B cell (primary cell): ENCODE data around the gene CS. TPM values are rescaled to one million over a fixed set of nuclear protein-coding genes. Genes with fewer than 3 reads are reported as not detected.

ENCODE experiments used
- ATAC-seq: fragments of 200-7000 bp; cut with Tn5 transposase; one replicate; pipeline ENCODE4 v1.10.0; 2021; ENCODE audit warnings: low read depth, mild to moderate bottlenecking, moderate number of reproducible peaks, moderate library complexity
- CTCF ChIA-PET: fragments of 350-600 bp; sonication (Branson Sonifier 250); formaldehyde crosslinking; loops from one replicate; lab custom pipeline; 2021; ENCODE audit warnings: antibody characterized with exemption, inconsistent platforms; lab: Charles Lee
- POLR2A ChIA-PET: fragments of 350-600 bp; sonication (Branson Sonifier 250); formaldehyde crosslinking; loops from one replicate; lab custom pipeline; 2021; ENCODE audit warnings: antibody characterized with exemption; lab: Charles Lee
- DNase-seq: peaks from one replicate; pipeline ENCODE4 v3.0.0; 2013
- H2AFZ ChIP-seq: 2 replicates; pipeline ENCODE4 v1.6.1; 2012; ENCODE audit warnings: mild to moderate bottlenecking, low read depth, low read length; ENCODE audit not compliant: insufficient read depth, poor library complexity, severe bottlenecking
- H3K27ac ChIP-seq, 2 donors: 1 replicate in 1 of 2; 2 replicates in 1 of 2; pipeline ENCODE4 v1.5.1; 2012 to 2013; ENCODE audit warnings: low read length in 2 of 2, mild to moderate bottlenecking in 2 of 2, moderate library complexity in 1 of 2
- H3K27me3 ChIP-seq, 4 experiments: fragments of 200-600 bp in 1 of 4; sonication (generic) in 1 of 4; replicated peaks in 1 of 4; 1 replicate in 2 of 4; 2 replicates in 2 of 4; pipeline versions ENCODE4 v1.6.1 to v1.7.0; 2013 to 2016; ENCODE audit warnings: low read length in 3 of 4, mild to moderate bottlenecking in 2 of 4, mixed read lengths in 1 of 4, moderate library complexity in 1 of 4; ENCODE audit not compliant: insufficient read depth in 4 of 4, control insufficient read depth in 3 of 4; ENCODE audit errors: control extremely low read depth in 1 of 4
- H3K36me3 ChIP-seq, 2 experiments: replicated peaks in 1 of 2; 1 replicate in 1 of 2; 2 replicates in 1 of 2; pipeline versions ENCODE4 v1.6.1 to v1.7.1; 2013; ENCODE audit warnings: low read length in 1 of 2; ENCODE audit not compliant: insufficient read depth in 2 of 2, control insufficient read depth in 1 of 2; ENCODE audit errors: control extremely low read depth in 1 of 2, extremely low read depth in 1 of 2
- H3K4me1 ChIP-seq, 2 donors: fragments of 200-600 bp in 1 of 2; sonication (generic) in 1 of 2; 1 replicate in 1 of 2; 2 replicates in 1 of 2; pipeline versions ENCODE4 v1.5.1 to v1.6.1; 2013 to 2017; ENCODE audit warnings: low read length in 2 of 2; ENCODE audit not compliant: control insufficient read depth in 2 of 2, insufficient read depth in 2 of 2
- H3K4me2 ChIP-seq: replicated peaks from 2 replicates; pipeline ENCODE3; 2012; ENCODE audit warnings: mild to moderate bottlenecking, low read depth, low read length; ENCODE audit not compliant: poor library complexity, severe bottlenecking
- H3K4me3 ChIP-seq, 5 experiments: fragments of 200-600 bp in 1 of 5; sonication (generic) in 1 of 5; 1 replicate in 3 of 5; 2 replicates in 2 of 5; pipeline versions ENCODE4 v1.5.1 to v1.7.0; 2011 to 2016; ENCODE audit warnings: low read length in 4 of 5, mild to moderate bottlenecking in 4 of 5, low read depth in 2 of 5, control low read depth in 1 of 5, moderate library complexity in 1 of 5; ENCODE audit not compliant: insufficient read depth in 1 of 5; ENCODE audit errors: control extremely low read depth in 1 of 5, extremely low read depth in 1 of 5
- H3K79me2 ChIP-seq: fragments of 200-600 bp; sonication (generic); one replicate; pipeline ENCODE4 v1.6.0; 2016; ENCODE audit warnings: low read length; ENCODE audit not compliant: control insufficient read depth, insufficient read depth
- H3K9ac ChIP-seq: fragments of 200-600 bp; sonication (generic); 2 replicates; pipeline ENCODE4 v1.6.1; 2017; ENCODE audit warnings: mild to moderate bottlenecking, low read length, moderate library complexity
- H3K9me3 ChIP-seq, 3 donors: one replicate each; pipeline versions ENCODE4 v1.6.1 to v1.7.1; 2013; ENCODE audit warnings: low read length in 2 of 3; ENCODE audit not compliant: control insufficient read depth in 2 of 3, insufficient read depth in 1 of 3; ENCODE audit errors: control extremely low read depth in 1 of 3
- H4K20me1 ChIP-seq: 2 replicates; pipeline ENCODE4 v1.6.0; 2012; ENCODE audit warnings: mild to moderate bottlenecking, low read length; ENCODE audit not compliant: insufficient read depth, control insufficient read depth, poor library complexity, severe bottlenecking
- H3K27ac Mint-ChIP-seq: one replicate; pipeline ENCODE4 v1.8.0; 2021; ENCODE audit warnings: mixed read lengths
- H3K27me3 Mint-ChIP-seq: one replicate; pipeline ENCODE4 v1.8.0; 2021; ENCODE audit warnings: mixed read lengths
- H3K4me1 Mint-ChIP-seq: one replicate; pipeline ENCODE4 v1.8.0; 2021; ENCODE audit warnings: mixed read lengths
- H3K4me3 Mint-ChIP-seq: one replicate; pipeline ENCODE4 v1.8.0; 2021; ENCODE audit warnings: mixed read lengths
- H3K9me3 Mint-ChIP-seq: one replicate; pipeline ENCODE4 v1.8.0; 2022; ENCODE audit warnings: mixed read lengths; ENCODE audit not compliant: insufficient read depth
- EZH2 ChIP-seq: IDR thresholded peaks from 2 replicates; pipeline ENCODE4 v1.6.1; 2012; ENCODE audit warnings: borderline replicate concordance, low read depth, mild to moderate bottlenecking, moderate library complexity, low read length; ENCODE audit not compliant: insufficient read depth, poor library complexity, severe bottlenecking
- WGBS: methylation state at CpG from one replicate; pipeline ENCODE4 v1.1.5; 2013; ENCODE audit warnings: missing lambda C conversion rate; ENCODE audit not compliant: insufficient coverage; 5-methylcytosine and 5-hydroxymethylcytosine counted together
- intact Hi-C: fragments of 100-400 bp; cut with micrococcal nuclease; formaldehyde crosslinking; loops from one replicate; pipeline ENCODE4 v1.10.0; 2022
- polyA plus RNA-seq: library from polyadenylated mRNA; depleted of rRNA; stranded (reverse); fragments of >200 nt; gene quantifications from 2 replicates; pipeline ENCODE4 v1.2.3, GENCODE V29; 2012
- total RNA-seq, 2 donors: library from RNA; stranded (reverse); fragments of 120-200 nt in 1 of 2; gene quantifications; 1 replicate in 1 of 2; 2 replicates in 1 of 2; pipeline versions ENCODE4 v1.2.3 to v1.2.4, GENCODE V29; 2013 to 2022
- TF ChIP-seq, protein P1 (sequence below): fragments of 200-600 bp; IDR thresholded peaks from one replicate; pipeline ENCODE4 v1.8.0; 2022; ENCODE audit warnings: antibody characterized with exemption, mild to moderate bottlenecking

Gene CS
- total and polyA plus RNA-seq, 2 donors (not counting 1 experiment from before 2014, with no cell fraction given): 114 to 154 TPM

DNA sequence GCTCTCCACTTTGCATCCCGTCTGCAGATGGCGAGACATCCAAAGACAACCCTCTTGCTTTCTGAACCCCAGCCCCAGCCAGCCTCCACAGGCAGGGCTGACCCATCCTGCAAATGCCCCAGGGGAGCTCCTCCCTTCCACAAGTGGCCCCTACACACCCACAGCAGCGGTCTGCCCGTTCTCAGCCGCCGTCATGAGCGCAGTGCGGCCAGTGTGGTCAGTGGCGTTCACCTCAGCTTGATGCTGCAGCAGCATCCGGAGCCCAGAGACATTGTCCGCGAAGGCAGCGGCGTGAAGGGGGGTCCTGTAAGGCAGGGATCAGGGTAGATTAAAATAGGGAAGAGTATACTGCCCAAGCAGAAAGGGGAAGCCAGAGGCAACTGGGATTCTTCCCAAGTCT is 55.6 kb downstream of the CS start:
- Histone ChIP-seq H3K36me3 (peaks cover 0 to 84% of the 10 kb centered on the region in 2 experiments), H3K27ac (no peak overlapping the region), H3K9ac (no peak overlapping the region), H3K9me3 (no peaks in the 10 kb centered on the region), H3K27me3 (no peaks in the 10 kb centered on the region), H4K20me1 (no peaks in the 10 kb centered on the region), H2AFZ (no peak overlapping the region), H3K79me2 (no peaks in the 10 kb centered on the region), H3K4me2 (no peak overlapping the region), H3K4me3 (no peak overlapping the region), H3K4me1 (peaks cover 0 to 8% of the 10 kb centered on the region in 2 donors)
- H3K27me3 Mint-ChIP-seq: no peaks in the 10 kb centered on the region
- no peaks in the 10 kb centered on the region for H3K9me3 Mint-ChIP-seq
- ATAC-seq (no peak), DNase-seq (no peak)
- TF ChIP-seq, protein P1, sequence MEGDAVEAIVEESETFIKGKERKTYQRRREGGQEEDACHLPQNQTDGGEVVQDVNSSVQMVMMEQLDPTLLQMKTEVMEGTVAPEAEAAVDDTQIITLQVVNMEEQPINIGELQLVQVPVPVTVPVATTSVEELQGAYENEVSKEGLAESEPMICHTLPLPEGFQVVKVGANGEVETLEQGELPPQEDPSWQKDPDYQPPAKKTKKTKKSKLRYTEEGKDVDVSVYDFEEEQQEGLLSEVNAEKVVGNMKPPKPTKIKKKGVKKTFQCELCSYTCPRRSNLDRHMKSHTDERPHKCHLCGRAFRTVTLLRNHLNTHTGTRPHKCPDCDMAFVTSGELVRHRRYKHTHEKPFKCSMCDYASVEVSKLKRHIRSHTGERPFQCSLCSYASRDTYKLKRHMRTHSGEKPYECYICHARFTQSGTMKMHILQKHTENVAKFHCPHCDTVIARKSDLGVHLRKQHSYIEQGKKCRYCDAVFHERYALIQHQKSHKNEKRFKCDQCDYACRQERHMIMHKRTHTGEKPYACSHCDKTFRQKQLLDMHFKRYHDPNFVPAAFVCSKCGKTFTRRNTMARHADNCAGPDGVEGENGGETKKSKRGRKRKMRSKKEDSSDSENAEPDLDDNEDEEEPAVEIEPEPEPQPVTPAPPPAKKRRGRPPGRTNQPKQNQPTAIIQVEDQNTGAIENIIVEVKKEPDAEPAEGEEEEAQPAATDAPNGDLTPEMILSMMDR: no peak
- no peak for TF ChIP-seq EZH2
- 100% methylated on average over 8 of the region's 14 CpGs for WGBS
- H3K4me3 Mint-ChIP-seq: no peak overlapping the region
- H3K4me1 Mint-ChIP-seq: peaks cover 10% of the 10 kb centered on the region
- CTCF ChIA-PET: no interaction called here
- intact Hi-C loops: no loop called here
- POLR2A ChIA-PET: interaction anchor here (0.6 kb wide), 1 partner anchor 1033 kb away, joined by 6 read pairs; no protein-coding TSS in a partner anchor
- no peak overlapping the region for H3K27ac Mint-ChIP-seq

DNA sequence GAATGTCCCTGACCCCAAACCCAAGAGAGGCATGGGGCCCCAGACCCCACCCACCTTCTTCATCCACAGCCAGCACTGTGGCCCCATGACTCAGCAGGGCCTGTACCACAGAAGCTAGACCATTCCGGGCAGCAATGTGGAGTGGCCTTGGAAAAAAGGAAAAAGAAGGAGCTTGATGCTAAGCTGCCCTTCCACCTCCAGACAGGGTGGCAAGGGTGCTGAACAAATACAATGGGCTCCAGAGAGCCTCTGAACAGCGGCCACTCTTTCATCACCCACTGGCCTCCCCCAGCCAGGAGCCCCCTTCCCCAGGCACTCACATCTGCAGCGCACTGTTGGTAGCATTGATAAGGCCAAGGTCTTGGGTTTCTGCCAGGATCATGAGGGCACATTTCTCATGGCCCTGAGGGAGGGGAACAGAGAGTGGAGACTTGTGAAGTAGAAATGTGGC is 56.4 kb downstream of the CS start:
- intact Hi-C loops: no loop called here
- Histone ChIP-seq H3K9me3 (no peaks in the 10 kb centered on the region), H3K36me3 (peaks cover 0 to 77% of the 10 kb centered on the region in 2 experiments), H3K79me2 (no peaks in the 10 kb centered on the region), H4K20me1 (no peaks in the 10 kb centered on the region), H2AFZ (no peak overlapping the region), H3K27me3 (no peaks in the 10 kb centered on the region), H3K4me1 (peaks cover 0 to 8% of the 10 kb centered on the region in 2 donors), H3K9ac (no peak overlapping the region), H3K4me2 (no peak overlapping the region), H3K4me3 (no peak overlapping the region), H3K27ac (no peak overlapping the region)
- no peak overlapping the region for H3K4me3 Mint-ChIP-seq
- ChIA-PET CTCF (interaction anchor here (0.7 kb wide), 1 partner anchor 15 kb away, joined by 3 read pairs; the partner anchor contains the start of gene ANKRD52), POLR2A (no interaction called here)
- H3K27me3 Mint-ChIP-seq: no peaks in the 10 kb centered on the region
- ATAC-seq: no peak
- no peaks in the 10 kb centered on the region for H3K9me3 Mint-ChIP-seq
- no peak for DNase-seq
- no CpG with 5 or more reads among the region's 3 CpGs for WGBS
- TF ChIP-seq, protein P1: no peak
- TF ChIP-seq EZH2: no peak
- no peak overlapping the region for H3K27ac Mint-ChIP-seq
- H3K4me1 Mint-ChIP-seq: peaks cover 10% of the 10 kb centered on the region
